T-cell (primary cell): Measurements from ENCODE around the gene SLC25A22. TPM values are rescaled to one million over a fixed set of nuclear protein-coding genes. Genes with fewer than 3 reads are reported as not detected.

Source experiments
- ATAC-seq, 4 experiments: fragments of 200-7000 bp in 3 of 4; fragments of 150-1000 bp in 1 of 4; cut with Tn5 transposase; replicated peaks in 1 of 4; 1 replicate in 3 of 4; 2 replicates in 1 of 4; pipeline ENCODE4 v1.10.0; 2021; ENCODE audit warnings: moderate library complexity in 3 of 4, mild to moderate bottlenecking in 2 of 4, moderate number of reproducible peaks in 1 of 4
- CTCF ChIA-PET, 2 donors: fragments of 300-600 bp; sonication (Branson Sonifier 250); formaldehyde crosslinking; loops; one replicate each; lab custom pipeline; 2022; ENCODE audit warnings: antibody characterized with exemption in 2 of 2; lab: Charles Lee
- POLR2A ChIA-PET, 2 donors: fragments of 300-600 bp; sonication (Branson Sonifier 250); formaldehyde crosslinking; loops; one replicate each; lab custom pipeline; 2022; ENCODE audit warnings: antibody characterized with exemption in 2 of 2; lab: Charles Lee
- DNase-seq, 35 experiments: peaks; one replicate each; pipeline versions ENCODE4 v3.0.0 to v3.0.0-alpha.2; 2013 to 2023
- H3K27ac ChIP-seq: one replicate; pipeline ENCODE4 v1.5.1; 2013; ENCODE audit warnings: low read length
- H3K27me3 ChIP-seq, 2 experiments: replicated peaks in 1 of 2; 1 replicate in 1 of 2; 2 replicates in 1 of 2; pipeline versions ENCODE4 v1.6.1 to v1.7.0; 2013; ENCODE audit warnings: low read length in 1 of 2, mixed read lengths in 1 of 2; ENCODE audit not compliant: control insufficient read depth in 2 of 2, insufficient read depth in 2 of 2; ENCODE audit errors: extremely low read depth in 1 of 2
- H3K36me3 ChIP-seq, 2 donors: 1 replicate in 1 of 2; 2 replicates in 1 of 2; pipeline versions ENCODE4 v1.6.1 to v1.7.0; 2013; ENCODE audit warnings: low read length in 1 of 2; ENCODE audit not compliant: control insufficient read depth in 2 of 2, insufficient read depth in 1 of 2; ENCODE audit errors: extremely low read depth in 1 of 2
- H3K4me1 ChIP-seq, 2 experiments: 1 replicate in 1 of 2; 2 replicates in 1 of 2; pipeline versions ENCODE4 v1.6.1 to v1.7.0; 2013; ENCODE audit warnings: low read length in 2 of 2, mixed read lengths in 1 of 2; ENCODE audit not compliant: insufficient read depth in 2 of 2, control insufficient read depth in 1 of 2; ENCODE audit errors: extremely low read depth in 1 of 2
- H3K4me3 ChIP-seq, 2 donors: 1 replicate in 1 of 2; 2 replicates in 1 of 2; pipeline versions ENCODE4 v1.5.1 to v1.7.0; 2013; ENCODE audit warnings: mild to moderate bottlenecking in 2 of 2, low read length in 1 of 2, moderate library complexity in 1 of 2; ENCODE audit not compliant: control insufficient read depth in 1 of 2; ENCODE audit errors: extremely low read depth in 1 of 2
- H3K9me3 ChIP-seq: 2 replicates; pipeline ENCODE4 v1.7.0; 2013
- H3K27ac Mint-ChIP-seq, 2 donors: one replicate each; pipeline ENCODE4 v1.8.0; 2020 to 2021; ENCODE audit warnings: mild to moderate bottlenecking in 2 of 2, mixed read lengths in 2 of 2
- H3K27me3 Mint-ChIP-seq, 2 donors: one replicate each; pipeline ENCODE4 v1.8.0; 2021 to 2022; ENCODE audit warnings: mixed read lengths in 2 of 2
- H3K36me3 Mint-ChIP-seq: one replicate; pipeline ENCODE4 v1.8.0; 2021; ENCODE audit warnings: mixed read lengths
- H3K4me1 Mint-ChIP-seq, 3 donors: one replicate each; pipeline ENCODE4 v1.8.0; 2020 to 2022; ENCODE audit warnings: mixed read lengths in 3 of 3, mild to moderate bottlenecking in 1 of 3
- H3K4me3 Mint-ChIP-seq, 3 donors: one replicate each; pipeline ENCODE4 v1.8.0; 2020 to 2022; ENCODE audit warnings: mild to moderate bottlenecking in 3 of 3, mixed read lengths in 3 of 3, moderate library complexity in 3 of 3
- H3K9me3 Mint-ChIP-seq, 3 donors: one replicate each; pipeline ENCODE4 v1.8.0; 2020 to 2022; ENCODE audit warnings: mixed read lengths in 3 of 3
- WGBS: methylation state at CpG from one replicate; pipeline ENCODE4 v1.1.5; 2013; ENCODE audit warnings: missing lambda C conversion rate; ENCODE audit not compliant: insufficient coverage; 5-methylcytosine and 5-hydroxymethylcytosine counted together
- total RNA-seq, 35 experiments: library from RNA in 6 of 35; stranded (reverse) in 6 of 35; fragments of 120-200 nt in 1 of 35; gene quantifications; one replicate each; pipeline versions ENCODE4 v1.2.1 to v1.2.4 and lab custom pipeline; 2013 to 2026

The SLC25A22 gene
- total RNA-seq, 5 donors from 2014 or later (not counting 1 experiment from before 2014, with no cell fraction given): 22.4 to 37.4 (median 35.1) TPM

- peaks cover 3% of the 10 kb centered on the region for H3K36me3 Mint-ChIP-seq
- POLR2A ChIA-PET: no interaction called here
- CTCF ChIA-PET: no interaction called here
- peaks cover 0 to 7% of the 10 kb centered on the region in 2 donors for H3K27me3 Mint-ChIP-seq
- Histone ChIP-seq H3K27ac (no peak overlapping the region), H3K4me3 (no peak overlapping the region), H3K9me3 (no peaks in the 10 kb centered on the region), H3K4me1 (peaks cover 16 to 58% of the 10 kb centered on the region in 2 experiments), H3K27me3 (peaks cover 0 to 33% of the 10 kb centered on the region in 2 experiments), H3K36me3 (peaks cover 6 to 26% of the 10 kb centered on the region in 2 donors)
- ATAC-seq (no peak), DNase-seq (no peak)
- peaks cover 13 to 23% (median 16%) of the 10 kb centered on the region in 3 donors for H3K4me1 Mint-ChIP-seq
- no peaks in the 10 kb centered on the region for H3K9me3 Mint-ChIP-seq
- no peak overlapping the region for H3K27ac Mint-ChIP-seq
- WGBS: 91% methylated on average over 7 of the region's 13 CpGs
- H3K4me3 Mint-ChIP-seq: peak overlapping the region in 1 of 3 donors; percentile 24
These were observed 5.2 kb downstream of the SLC25A22 start for GRCh38 chr11:792873-793272.

- DNase-seq (no peak), ATAC-seq (no peak)
- ChIA-PET POLR2A (no interaction called here), CTCF (no interaction called here)
- H3K27me3 Mint-ChIP-seq: peaks cover 0 to 7% of the 10 kb centered on the region in 2 donors
- H3K36me3 Mint-ChIP-seq: peaks cover 3% of the 10 kb centered on the region
- peaks cover 15 to 24% (median 16%) of the 10 kb centered on the region in 3 donors for H3K4me1 Mint-ChIP-seq
- 97% methylated on average over 9 of the region's 15 CpGs for WGBS
- Histone ChIP-seq H3K9me3 (no peaks in the 10 kb centered on the region), H3K4me3 (no peak overlapping the region), H3K4me1 (peaks cover 16 to 60% of the 10 kb centered on the region in 2 experiments), H3K27ac (no peak overlapping the region), H3K27me3 (peaks cover 0 to 33% of the 10 kb centered on the region in 2 experiments), H3K36me3 (peaks cover 6 to 26% of the 10 kb centered on the region in 2 donors)
- no peak overlapping the region for H3K27ac Mint-ChIP-seq
- no peaks in the 10 kb centered on the region for H3K9me3 Mint-ChIP-seq
- no peak overlapping the region for H3K4me3 Mint-ChIP-seq
These were observed 5.6 kb downstream of the SLC25A22 start for GRCh38 chr11:792535-792821.

- no peak overlapping the region for H3K27ac Mint-ChIP-seq
- CTCF ChIA-PET: no interaction called here
- H3K27me3 Mint-ChIP-seq: peaks cover 0 to 7% of the 10 kb centered on the region in 2 donors
- peaks cover 11 to 54% of the 10 kb centered on the region in 2 experiments for H3K4me1 ChIP-seq
- no peaks in the 10 kb centered on the region for H3K9me3 Mint-ChIP-seq
- DNase-seq (no peak), ATAC-seq (no peak)
- H3K27ac ChIP-seq: no peak overlapping the region
- H3K36me3 ChIP-seq: peaks cover 6 to 26% of the 10 kb centered on the region in 2 donors
- no peaks in the 10 kb centered on the region for H3K9me3 ChIP-seq
- POLR2A ChIA-PET: no interaction called here
- H3K36me3 Mint-ChIP-seq: peaks cover 3% of the 10 kb centered on the region
- H3K4me3 Mint-ChIP-seq: no peak overlapping the region
- peaks cover 0 to 33% of the 10 kb centered on the region in 2 experiments for H3K27me3 ChIP-seq
- H3K4me3 ChIP-seq: no peak overlapping the region
- peaks cover 9 to 19% (median 12%) of the 10 kb centered on the region in 3 donors for H3K4me1 Mint-ChIP-seq
- 97% methylated on average over 33 of the region's 49 CpGs for WGBS
These were observed 6.2 kb downstream of the SLC25A22 start for GRCh38 chr11:791658-792534.

GRCh38 chr11:790721-791564 lies 7.1 kb downstream of the SLC25A22 start:
- H3K9me3 Mint-ChIP-seq: no peaks in the 10 kb centered on the region
- no peak for ATAC-seq
- DNase-seq: no peak
- CTCF ChIA-PET: no interaction called here
- peaks cover 0 to 33% of the 10 kb centered on the region in 2 experiments for H3K27me3 ChIP-seq
- H3K4me1 ChIP-seq: peaks cover 4 to 45% of the 10 kb centered on the region in 2 experiments
- no peaks in the 10 kb centered on the region for H3K9me3 ChIP-seq
- peaks cover 6 to 26% of the 10 kb centered on the region in 2 donors for H3K36me3 ChIP-seq
- POLR2A ChIA-PET: no interaction called here
- WGBS: 94% methylated on average over 12 of the region's 18 CpGs
- H3K27me3 Mint-ChIP-seq: peaks cover 0 to 7% of the 10 kb centered on the region in 2 donors
- peaks cover 3% of the 10 kb centered on the region for H3K36me3 Mint-ChIP-seq
- no peak overlapping the region for H3K27ac ChIP-seq
- no peak overlapping the region for H3K4me3 ChIP-seq
- H3K4me3 Mint-ChIP-seq: no peak overlapping the region
- no peak overlapping the region for H3K27ac Mint-ChIP-seq
- peaks cover 3 to 11% (median 5%) of the 10 kb centered on the region in 3 donors for H3K4me1 Mint-ChIP-seq

GRCh38 chr11:789943-790342 lies 8.1 kb downstream of the SLC25A22 start, which contains the start of gene CEND1:
CEND1 (minus strand) TSS chr11:790090; CDS start chr11:788576, 1,514 bp downstream.
- no peak within 1 kb of the TSS for H3K27ac Mint-ChIP-seq
- ATAC-seq (peak; percentile 44 to 63 (median 48)), DNase-seq (peak in 3 of 35 experiments; percentile 24 to 63 (median 29))
- Histone ChIP-seq H3K36me3 (peaks cover 6 to 26% of the 10 kb centered on the region in 2 donors), H3K27me3 (peaks cover 0 to 33% of the 10 kb centered on the region in 2 experiments), H3K27ac (no peak within 1 kb of the TSS), H3K4me3 (no peak within 1 kb of the TSS), H3K4me1 (peaks cover 2 to 35% of the 10 kb centered on the region in 2 experiments), H3K9me3 (no peaks in the 10 kb centered on the region)
- H3K36me3 Mint-ChIP-seq: peaks cover 3% of the 10 kb centered on the region
- peaks cover 0 to 7% of the 10 kb centered on the region in 2 donors for H3K27me3 Mint-ChIP-seq
- peaks cover 0 to 10% (median 5%) of the 10 kb centered on the region in 3 donors for H3K4me1 Mint-ChIP-seq
- H3K4me3 Mint-ChIP-seq: peak within 1 kb of the TSS in 1 of 3 donors; percentile 21
- 5% methylated on average over 22 of the region's 44 CpGs for WGBS
- H3K9me3 Mint-ChIP-seq: no peaks in the 10 kb centered on the region
- ChIA-PET CTCF (no interaction called here), POLR2A (interaction anchor here in 1 of 2 donors (0.6 kb wide), 1 partner anchor 20 kb away, joined by 3 read pairs; the partner anchor contains the start of gene RPLP2)
